Panc1 (cell line): Measurements from ENCODE around the gene OR14C36. TPM values are rescaled to one million over a fixed set of nuclear protein-coding genes. Genes with fewer than 3 reads are reported as not detected.

Experiments
- ATAC-seq: fragments of 200-7000 bp; cut with Tn5 transposase; 2 replicates; pipeline ENCODE4 v1.9.1; 2020; ENCODE audit warnings: mild to moderate bottlenecking, moderate library complexity
- BruUV-seq: library from RNA; stranded (reverse); fragments of 400-500 nt; replicated peaks from 2 replicates; lab custom pipeline; 2021; lab: Mats Ljungman, UMichigan
- CTCF ChIA-PET: fragments of 300-600 bp; sonication (Branson Sonifier 250); formaldehyde crosslinking; loops from one replicate; lab custom pipeline; 2022; ENCODE audit warnings: antibody characterized with exemption; lab: Charles Lee
- POLR2A ChIA-PET: fragments of 300-600 bp; sonication (Branson Sonifier 250); formaldehyde crosslinking; loops from one replicate; lab custom pipeline; 2022; ENCODE audit warnings: antibody characterized with exemption; lab: Charles Lee
- DNase-seq: peaks from one replicate; pipeline ENCODE4 v3.0.0-alpha.2; 2010; ENCODE audit warnings: low read depth, low spot score
- H3K27ac ChIP-seq: 2 replicates; pipeline ENCODE4 v1.5.1; 2011; ENCODE audit warnings: mild to moderate bottlenecking, low read length, inconsistent platforms
- H3K27me3 ChIP-seq: fragments of 200-500 bp; sonication (Bioruptor generic); 2 replicates; pipeline ENCODE4 v1.6.0; 2014; ENCODE audit warnings: low read length, inconsistent platforms; ENCODE audit not compliant: control insufficient read depth, insufficient read depth
- H3K36me3 ChIP-seq: fragments of 200-500 bp; sonication (Bioruptor generic); 2 replicates; pipeline ENCODE4 v1.5.1; 2014; ENCODE audit warnings: inconsistent platforms, mild to moderate bottlenecking, low read length, moderate library complexity; ENCODE audit not compliant: control insufficient read depth, insufficient read depth
- H3K4me1 ChIP-seq: 2 replicates; pipeline ENCODE4 v1.5.1; 2011; ENCODE audit warnings: inconsistent platforms, mild to moderate bottlenecking, low read length, moderate library complexity; ENCODE audit not compliant: control insufficient read depth, insufficient read depth
- H3K4me3 ChIP-seq, 2 experiments: 2 replicates each; pipeline ENCODE4 v1.5.1; 2011 to 2012; ENCODE audit warnings: low read depth in 2 of 2, low read length in 2 of 2, mild to moderate bottlenecking in 2 of 2, inconsistent platforms in 1 of 2, moderate library complexity in 1 of 2
- H3K9me3 ChIP-seq: fragments of 200-500 bp; sonication (Bioruptor generic); 2 replicates; pipeline ENCODE4 v1.5.1; 2014; ENCODE audit warnings: low read depth, mild to moderate bottlenecking, inconsistent platforms, low read length, moderate library complexity; ENCODE audit not compliant: control insufficient read depth, insufficient read depth
- POLR2AphosphoS5 ChIP-seq: IDR thresholded peaks from 2 replicates; pipeline ENCODE4 v1.6.1; 2012; ENCODE audit warnings: mild to moderate bottlenecking, low read depth, low read length, moderate library complexity
- REST ChIP-seq, 2 experiments: IDR thresholded peaks; 2 replicates each; pipeline ENCODE4 v1.6.1; 2011 to 2012; ENCODE audit warnings: low read depth in 2 of 2, control low read depth in 1 of 2, low read length in 1 of 2, mild to moderate bottlenecking in 1 of 2, moderate library complexity in 1 of 2; ENCODE audit not compliant: insufficient read depth in 1 of 2
- SIN3A ChIP-seq: IDR thresholded peaks from 2 replicates; pipeline ENCODE4 v1.6.1; 2012; ENCODE audit warnings: low read depth, mild to moderate bottlenecking, low read length, moderate library complexity, borderline replicate concordance; ENCODE audit not compliant: insufficient read depth
- TCF7L2 ChIP-seq: IDR thresholded peaks from 2 replicates; pipeline ENCODE4 v1.6.1; 2011; ENCODE audit warnings: mild to moderate bottlenecking, low read depth, low read length, inconsistent platforms
- in situ Hi-C: cut with HindIII; loops from 2 replicates; pipeline ENCODE4 v1.10.0; 2016; ENCODE audit warnings: low sequenced_read_pairs, low pct_unique_long_range_greater_than_20kb
- intact Hi-C: fragments of 100-400 bp; cut with micrococcal nuclease; formaldehyde crosslinking; loops from one replicate; pipeline ENCODE4 v1.10.0; 2022; ENCODE audit not compliant: unreplicated experiment
- total RNA-seq: library from RNA; stranded (reverse); gene quantifications from one replicate; pipeline ENCODE4 v1.2.1, GENCODE V29; 2021; ENCODE audit not compliant: unreplicated experiment
- TF ChIP-seq, protein P1 (sequence below): fragments of 450-650 bp; IDR thresholded peaks from 2 replicates; pipeline ENCODE4 v1.5.1; 2017; ENCODE audit warnings: mild to moderate bottlenecking

Gene OR14C36
- total RNA-seq, 1 experiment from 2014 or later = not detected

DNA sequence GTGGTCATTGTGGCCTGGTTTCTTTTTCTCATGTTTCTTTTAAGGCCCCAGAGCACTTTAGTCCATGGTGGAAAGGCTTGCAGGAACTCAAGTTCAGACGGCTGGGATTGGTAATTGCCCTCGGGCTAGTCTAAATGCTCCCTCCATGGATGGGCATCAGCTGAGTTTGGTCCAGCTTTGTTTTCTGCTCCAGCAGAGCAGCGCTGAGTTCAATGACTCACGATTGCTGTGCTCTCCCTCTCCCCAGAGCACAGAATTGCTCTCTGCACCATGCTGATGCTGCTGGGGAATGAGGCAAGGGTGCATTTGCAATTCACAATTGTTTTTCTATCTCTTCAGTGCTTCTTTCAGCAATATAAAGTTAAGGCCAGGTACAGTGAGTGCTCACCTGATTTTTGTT lies 25.2 kb downstream of the OR14C36 start:
- ChIA-PET POLR2A (no interaction called here), CTCF (no interaction called here)
- Histone ChIP-seq H3K27me3 (no peaks in the 10 kb centered on the region), H3K4me1 (no peaks in the 10 kb centered on the region), H3K4me3 (no peak overlapping the region), H3K36me3 (no peaks in the 10 kb centered on the region), H3K9me3 (no peaks in the 10 kb centered on the region), H3K27ac (no peak overlapping the region)
- TF ChIP-seq SIN3A (no peak), REST (IDR thresholded peaks at IDR 0.05; ENCODE audit: insufficient read depth in 1 of 2, low read depth in 2 of 2, low read length in 1 of 2) (no peak), POLR2AphosphoS5 (no peak), TCF7L2 (no peak)
- TF ChIP-seq, protein P1, sequence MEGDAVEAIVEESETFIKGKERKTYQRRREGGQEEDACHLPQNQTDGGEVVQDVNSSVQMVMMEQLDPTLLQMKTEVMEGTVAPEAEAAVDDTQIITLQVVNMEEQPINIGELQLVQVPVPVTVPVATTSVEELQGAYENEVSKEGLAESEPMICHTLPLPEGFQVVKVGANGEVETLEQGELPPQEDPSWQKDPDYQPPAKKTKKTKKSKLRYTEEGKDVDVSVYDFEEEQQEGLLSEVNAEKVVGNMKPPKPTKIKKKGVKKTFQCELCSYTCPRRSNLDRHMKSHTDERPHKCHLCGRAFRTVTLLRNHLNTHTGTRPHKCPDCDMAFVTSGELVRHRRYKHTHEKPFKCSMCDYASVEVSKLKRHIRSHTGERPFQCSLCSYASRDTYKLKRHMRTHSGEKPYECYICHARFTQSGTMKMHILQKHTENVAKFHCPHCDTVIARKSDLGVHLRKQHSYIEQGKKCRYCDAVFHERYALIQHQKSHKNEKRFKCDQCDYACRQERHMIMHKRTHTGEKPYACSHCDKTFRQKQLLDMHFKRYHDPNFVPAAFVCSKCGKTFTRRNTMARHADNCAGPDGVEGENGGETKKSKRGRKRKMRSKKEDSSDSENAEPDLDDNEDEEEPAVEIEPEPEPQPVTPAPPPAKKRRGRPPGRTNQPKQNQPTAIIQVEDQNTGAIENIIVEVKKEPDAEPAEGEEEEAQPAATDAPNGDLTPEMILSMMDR = no peak
- BruUV-seq = no TSS peak
- DNase-seq = no peak
- intact Hi-C loops (no loop called here), in situ Hi-C loops (no loop called here)
- no peak for ATAC-seq

GRCh38 chr1:248375446-248375845 lies 26.9 kb downstream of the OR14C36 start, which contains the start of gene OR2T6:
Gene OR2T6, plus strand, starts transcription at chr1:248375746. Its CDS starts 11,863 bp downstream, at chr1:248387609.
- Histone ChIP-seq H3K36me3 (no peaks in the 10 kb centered on the region), H3K27me3 (no peaks in the 10 kb centered on the region), H3K4me1 (no peaks in the 10 kb centered on the region), H3K27ac (no peak within 1 kb of the TSS), H3K4me3 (no peak within 1 kb of the TSS), H3K9me3 (no peaks in the 10 kb centered on the region)
- in situ Hi-C loops = no loop called here
- no peak for DNase-seq
- TF ChIP-seq POLR2AphosphoS5 (no peak), SIN3A (no peak), TCF7L2 (no peak), REST (IDR thresholded peaks at IDR 0.05; ENCODE audit: insufficient read depth in 1 of 2, low read depth in 2 of 2, low read length in 1 of 2) (no peak)
- TF ChIP-seq, protein P1 = no peak
- no TSS peak for BruUV-seq
- ATAC-seq = no peak
- ChIA-PET POLR2A (no interaction called here), CTCF (no interaction called here)
- intact Hi-C loops = no loop called here
